KG1 (cell line): ENCODE results near the gene RAB5IF.
"Not testable (repeated sequence)": the region's sequence is repeated elsewhere in the genome, so short reads cannot be mapped to it uniquely, and the experiment has no call there.

ENCODE experiments used
- DNase-seq: peaks from one replicate; lab custom pipeline; 2025; lab: John Stamatoyannopoulos, UW

RAB5IF gene

GRCh38 chr20:36605399-36606157 lies at the start of gene RAB5IF:
Gene RAB5IF (plus strand): TSS chr20:36605779. CDS start chr20:36605952, 173 bp downstream.
- DNase-seq, result peak; percentile 96

GRCh38 chr20:36562724-36563123 lies 42.9 kb upstream of the RAB5IF start:
- DNase-seq, result no peak

GRCh38 chr20:36563374-36563773 lies 42.2 kb upstream of the RAB5IF start:
- DNase-seq, result no peak

GRCh38 chr20:36564078-36564725 lies 41.4 kb upstream of the RAB5IF start:
- not testable (repeated sequence) for DNase-seq

- not testable (repeated sequence) for DNase-seq
Measured at GRCh38 chr20:36564726-36565121, 40.9 kb upstream of the RAB5IF start.

- no peak for DNase-seq
Measured at GRCh38 chr20:36565520-36565919, 40.1 kb upstream of the RAB5IF start.

- DNase-seq, result no peak
Measured at GRCh38 chr20:36569847-36570429, 35.6 kb upstream of the RAB5IF start.

- no peak for DNase-seq
Measured at GRCh38 chr20:36571564-36572504, 33.7 kb upstream of the RAB5IF start.

- peak; percentile 54 for DNase-seq
Measured at GRCh38 chr20:36572701-36573102, 32.9 kb upstream of the RAB5IF start.

- peak; percentile 76 for DNase-seq
Measured at GRCh38 chr20:36573103-36573797, 32.3 kb upstream of the RAB5IF start, which contains the start of gene TGIF2. Gene TGIF2 (plus strand): TSS chr20:36573597. CDS start chr20:36578775, 5,178 bp downstream.

GRCh38 chr20:36573798-36574365 lies 31.7 kb upstream of the RAB5IF start:
- DNase-seq, result peak; percentile 41

- DNase-seq, result no peak
Measured at GRCh38 chr20:36574366-36575135, 31.0 kb upstream of the RAB5IF start.

- no peak for DNase-seq
Measured at GRCh38 chr20:36576081-36576445, 29.5 kb upstream of the RAB5IF start.

GRCh38 chr20:36578356-36579041 lies 27.1 kb upstream of the RAB5IF start:
- no peak for DNase-seq

GRCh38 chr20:36579996-36580545 lies 25.5 kb upstream of the RAB5IF start:
- no peak for DNase-seq

- no peak for DNase-seq
Measured at GRCh38 chr20:36582322-36582721, 23.3 kb upstream of the RAB5IF start.

GRCh38 chr20:36582821-36583220 lies 22.8 kb upstream of the RAB5IF start:
- no peak for DNase-seq

- DNase-seq, result no peak
Measured at GRCh38 chr20:36584018-36584481, 21.5 kb upstream of the RAB5IF start.
